ENCODE measurements around the gene COPS8. TPM values are rescaled to one million over a fixed set of nuclear protein-coding genes. Genes with fewer than 3 reads are reported as not detected.

Gene COPS8
- total and polyA plus RNA-seq, 2 experiments from 2014 or later: 120 to 130 TPM

DNA sequence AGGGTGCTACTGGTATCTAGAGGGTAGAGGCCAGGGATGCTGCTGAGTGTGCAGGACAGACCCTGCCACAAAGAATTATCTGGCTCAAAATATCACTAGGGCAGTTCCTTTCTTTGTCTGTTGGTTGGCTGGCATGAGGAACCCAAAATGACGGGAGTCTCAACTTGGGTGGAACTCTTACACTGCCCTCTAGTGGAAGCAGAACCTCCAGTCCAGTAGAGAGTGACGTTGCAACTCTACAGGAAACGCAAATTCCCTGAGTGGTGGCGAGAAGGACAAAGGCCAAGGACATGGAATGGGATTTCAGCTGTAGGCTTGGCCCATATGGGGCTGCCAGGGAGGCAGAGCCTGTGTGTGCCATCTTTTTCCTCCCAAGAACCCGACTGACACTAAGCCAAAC, 47.1 kb downstream of the COPS8 start:
- Histone ChIP-seq H4K20me1 (replicated peaks; ENCODE audit: insufficient read depth) (no peaks in the 10 kb centered on the region), H3K4me2 (no peak overlapping the region), H3K36me3 (ENCODE audit: insufficient read depth) (no peaks in the 10 kb centered on the region), H3K79me2 (replicated peaks; ENCODE audit: insufficient read depth) (no peaks in the 10 kb centered on the region), H3F3A (replicated peaks; ENCODE audit: low read depth) (0 out of 2 replicates have a peak, but pooled peaks cover 5% of the 10 kb centered on the region), H3K27me3 (ENCODE audit: insufficient read depth) (no peaks in the 10 kb centered on the region), H3K4me1 (ENCODE audit: insufficient read depth) (no peaks in the 10 kb centered on the region), H3K9me2 (ENCODE audit: insufficient read depth) (no peaks in the 10 kb centered on the region; the same call in 1 of the 2 replicates), H2AFZ (peak overlapping the region; percentile 89), H3K27ac (ENCODE audit: low read depth) (no peak overlapping the region), H3K4me3 (no peak overlapping the region)
- H3K27ac Mint-ChIP-seq: peak overlapping the region; percentile 59; the same call in 1 of the 2 replicates
- DNase-seq (ENCODE audit: low spot score) (peak; percentile 89), ATAC-seq (peak; percentile 84)
- TF ChIP-seq REST (IDR thresholded peaks at IDR 0.05; ENCODE audit: unreplicated experiment) (no peak), NANOG (IDR thresholded peaks at IDR 0.05; ENCODE audit: borderline replicate concordance) (no peak), ZNF114 (CRISPR knock-in tag; IDR thresholded peaks at IDR 0.05) (no peak), EZH2phosphoT487 (IDR thresholded peaks at IDR 0.05; ENCODE audit: unreplicated experiment) (no peak), JUNB (IDR thresholded peaks at IDR 0.05; ENCODE audit: unreplicated experiment) (no peak), POLR2AphosphoS5 (IDR thresholded peaks at IDR 0.05; ENCODE audit: low read depth) (no peak), CREB1 (CRISPR knock-in tag; IDR thresholded peaks at IDR 0.05; ENCODE audit: low read depth) (peak; percentile 73), ZNF462 (CRISPR knock-in tag; IDR thresholded peaks at IDR 0.05) (peak; percentile 91), STAT1 (IDR thresholded peaks at IDR 0.05; ENCODE audit: unreplicated experiment) (no peak), ZNF331 (CRISPR knock-in tag; IDR thresholded peaks at IDR 0.05; ENCODE audit: low read depth) (no peak), EZH2 (IDR thresholded peaks at IDR 0.05; ENCODE audit: low read depth, unreplicated experiment) (no peak), ETS1 (IDR thresholded peaks at IDR 0.05) (no peak)
- TF ChIP-seq, protein P1, sequence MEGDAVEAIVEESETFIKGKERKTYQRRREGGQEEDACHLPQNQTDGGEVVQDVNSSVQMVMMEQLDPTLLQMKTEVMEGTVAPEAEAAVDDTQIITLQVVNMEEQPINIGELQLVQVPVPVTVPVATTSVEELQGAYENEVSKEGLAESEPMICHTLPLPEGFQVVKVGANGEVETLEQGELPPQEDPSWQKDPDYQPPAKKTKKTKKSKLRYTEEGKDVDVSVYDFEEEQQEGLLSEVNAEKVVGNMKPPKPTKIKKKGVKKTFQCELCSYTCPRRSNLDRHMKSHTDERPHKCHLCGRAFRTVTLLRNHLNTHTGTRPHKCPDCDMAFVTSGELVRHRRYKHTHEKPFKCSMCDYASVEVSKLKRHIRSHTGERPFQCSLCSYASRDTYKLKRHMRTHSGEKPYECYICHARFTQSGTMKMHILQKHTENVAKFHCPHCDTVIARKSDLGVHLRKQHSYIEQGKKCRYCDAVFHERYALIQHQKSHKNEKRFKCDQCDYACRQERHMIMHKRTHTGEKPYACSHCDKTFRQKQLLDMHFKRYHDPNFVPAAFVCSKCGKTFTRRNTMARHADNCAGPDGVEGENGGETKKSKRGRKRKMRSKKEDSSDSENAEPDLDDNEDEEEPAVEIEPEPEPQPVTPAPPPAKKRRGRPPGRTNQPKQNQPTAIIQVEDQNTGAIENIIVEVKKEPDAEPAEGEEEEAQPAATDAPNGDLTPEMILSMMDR (conservative IDR thresholded peaks at IDR 0.05; ENCODE audit: low read depth in 2 of 2): peak; percentile 79 to 88
- no peaks in the 10 kb centered on the region for H3K36me3 Mint-ChIP-seq (ENCODE audit: low read depth)
- H3K4me1 Mint-ChIP-seq: peaks cover under 1% of the 10 kb centered on the region; the same call in 1 of the 3 replicates
- no peaks in the 10 kb centered on the region for H3K9me3 Mint-ChIP-seq
- H3K4me3 Mint-ChIP-seq: no peak overlapping the region
- no peaks in the 10 kb centered on the region for H3K27me3 Mint-ChIP-seq (ENCODE audit: insufficient read depth, low read depth, poor library complexity)

Data from GM23338 (cell line).